ENCODE data around the gene HBP1. TPM values are rescaled to one million over a fixed set of nuclear protein-coding genes. Genes with fewer than 3 reads are reported as not detected.
A peak's percentile ranks its signal among the peaks of the same experiment; 100 is the strongest.

HBP1 gene
- total and polyA plus RNA-seq, 2 of the 13 experiments (the other 11 are each of a cell fraction or from before 2014, with no cell fraction given) = 22.9 to 44.1 TPM

- no peak; the same call in 1 of the 2 replicates for TF ChIP-seq HNF1A (IDR thresholded peaks at IDR 0.05; ENCODE audit: low read depth)
- peak; percentile 7; the same call in 1 of the 2 replicates for TF ChIP-seq HNF1A (CRISPR knock-in tag; IDR thresholded peaks at IDR 0.05; ENCODE audit: borderline replicate concordance)
- TF ChIP-seq TEAD3 (CRISPR knock-in tag; optimal IDR thresholded peaks at IDR 0.05; ENCODE audit: borderline replicate concordance) = peak; percentile 56
- no peak for TF ChIP-seq ZBTB39 (CRISPR knock-in tag; IDR thresholded peaks at IDR 0.05)
- 0 out of 2 replicates have a peak, but pooled peaks have one; percentile 83 for TF ChIP-seq TBP (CRISPR knock-in tag; IDR thresholded peaks at IDR 0.05)
- TF ChIP-seq SPEN (CRISPR knock-in tag; IDR thresholded peaks at IDR 0.05; ENCODE audit: low read depth) = peak; percentile 14; the same call in 1 of the 2 replicates
- peak; percentile 98 for TF ChIP-seq NFYC (CRISPR knock-in tag; IDR thresholded peaks at IDR 0.05)
- TF ChIP-seq CHD2 (IDR thresholded peaks at IDR 0.05; ENCODE audit: low read depth, low read length) = peak; percentile 71; the same call in 1 of the 2 replicates
- peak; percentile 59 for TF ChIP-seq PHF5A (CRISPR knock-in tag; IDR thresholded peaks at IDR 0.05; ENCODE audit: low read depth, unreplicated experiment)
- peak; percentile 83 for TF ChIP-seq FOXA1 (IDR thresholded peaks at IDR 0.05)
- peak; percentile 94 for TF ChIP-seq FOXA1 (CRISPR knock-in tag; IDR thresholded peaks at IDR 0.05)
- TF ChIP-seq FOSL2 (CRISPR knock-in tag; IDR thresholded peaks at IDR 0.05) = peak; percentile 62
- no peak for TF ChIP-seq MAF1 (CRISPR knock-in tag; IDR thresholded peaks at IDR 0.05; ENCODE audit: borderline replicate concordance)
- no peak for TF ChIP-seq ZNF276 (CRISPR knock-in tag; IDR thresholded peaks at IDR 0.05; ENCODE audit: low read depth)
- TF ChIP-seq ZNF275 (CRISPR knock-in tag; IDR thresholded peaks at IDR 0.05; ENCODE audit: borderline replicate concordance) = no peak
- no peak for TF ChIP-seq ZNF841 (CRISPR knock-in tag; IDR thresholded peaks at IDR 0.05; ENCODE audit: borderline replicate concordance)
- peak; percentile 57 for TF ChIP-seq ZFY (CRISPR knock-in tag; IDR thresholded peaks at IDR 0.05)
- TF ChIP-seq SIN3A (IDR thresholded peaks at IDR 0.05; ENCODE audit: borderline replicate concordance, low read depth, low read length) = peak; percentile 93
- TF ChIP-seq NRL (CRISPR knock-in tag; IDR thresholded peaks at IDR 0.05; ENCODE audit: borderline replicate concordance) = peak; percentile 80; the same call in 1 of the 2 replicates
- no peak for TF ChIP-seq ZNF589 (CRISPR knock-in tag; conservative IDR thresholded peaks at IDR 0.05)
Observed at GRCh38 chr7:107168233-107169119, at the start of gene HBP1 (continued).

Measured in HepG2 (cell line).